ENCODE measurements around the gene TMEM203.

TMEM203 gene

DNA sequence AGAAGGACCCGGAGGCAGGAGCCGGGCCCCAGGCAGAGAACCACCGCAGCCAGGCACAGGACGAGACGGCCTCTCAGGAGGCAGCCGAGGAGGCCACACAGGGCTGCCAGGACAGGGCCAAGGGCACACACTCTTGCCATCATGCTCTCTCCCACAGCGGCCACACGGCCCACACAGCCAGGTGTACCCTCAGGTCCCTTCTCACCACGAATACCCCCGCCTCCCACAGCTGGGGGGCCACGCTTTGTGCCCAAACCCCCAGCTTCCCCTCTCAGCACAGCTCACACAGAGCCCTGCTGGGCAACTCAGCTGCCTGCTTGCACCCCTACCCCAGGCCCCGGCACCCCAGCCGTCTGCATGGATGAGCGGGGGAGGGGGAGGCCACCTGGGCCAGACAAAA lies 11.7 kb downstream of the TMEM203 start:
- DNase-seq, result no peak

DNA sequence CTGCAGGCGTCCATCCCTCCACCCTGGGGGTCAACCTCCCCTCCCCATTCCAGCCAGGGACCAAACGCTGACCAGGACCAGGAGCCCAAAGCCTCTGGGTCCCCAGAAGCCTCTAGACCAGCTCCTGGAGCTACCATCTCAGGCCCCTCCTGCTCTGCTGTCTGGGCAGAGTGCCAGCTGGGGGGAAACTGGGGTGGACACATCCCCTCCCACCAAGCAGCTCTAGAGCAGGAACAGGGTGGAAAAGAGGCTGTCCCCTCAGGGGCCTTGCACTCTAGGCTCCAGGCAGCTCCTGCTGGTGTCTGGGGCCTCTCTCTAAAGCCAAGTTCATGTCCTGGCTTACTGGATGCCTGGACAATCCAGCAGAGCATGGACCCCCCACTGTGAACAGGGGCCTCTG lies 12.6 kb downstream of the TMEM203 start:
- no peak for DNase-seq

DNA sequence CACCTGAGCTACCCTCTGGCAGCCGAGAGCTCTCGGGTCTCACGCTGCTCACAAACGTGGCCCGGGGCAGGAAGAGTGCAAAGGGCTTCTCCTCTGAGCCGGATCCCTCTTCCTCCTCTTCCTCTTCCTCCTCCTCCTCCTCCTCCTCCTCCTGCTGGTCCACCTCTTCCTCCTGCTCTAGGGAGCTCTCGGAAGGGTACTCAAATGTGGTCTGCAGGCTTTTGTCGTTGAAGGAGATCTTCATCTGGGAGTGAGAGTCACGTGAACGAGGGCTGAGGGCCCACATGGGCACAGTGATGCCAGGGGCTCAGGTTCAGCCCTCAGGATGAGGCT lies 13.0 kb downstream of the TMEM203 start:
- DNase-seq, result no peak

DNA sequence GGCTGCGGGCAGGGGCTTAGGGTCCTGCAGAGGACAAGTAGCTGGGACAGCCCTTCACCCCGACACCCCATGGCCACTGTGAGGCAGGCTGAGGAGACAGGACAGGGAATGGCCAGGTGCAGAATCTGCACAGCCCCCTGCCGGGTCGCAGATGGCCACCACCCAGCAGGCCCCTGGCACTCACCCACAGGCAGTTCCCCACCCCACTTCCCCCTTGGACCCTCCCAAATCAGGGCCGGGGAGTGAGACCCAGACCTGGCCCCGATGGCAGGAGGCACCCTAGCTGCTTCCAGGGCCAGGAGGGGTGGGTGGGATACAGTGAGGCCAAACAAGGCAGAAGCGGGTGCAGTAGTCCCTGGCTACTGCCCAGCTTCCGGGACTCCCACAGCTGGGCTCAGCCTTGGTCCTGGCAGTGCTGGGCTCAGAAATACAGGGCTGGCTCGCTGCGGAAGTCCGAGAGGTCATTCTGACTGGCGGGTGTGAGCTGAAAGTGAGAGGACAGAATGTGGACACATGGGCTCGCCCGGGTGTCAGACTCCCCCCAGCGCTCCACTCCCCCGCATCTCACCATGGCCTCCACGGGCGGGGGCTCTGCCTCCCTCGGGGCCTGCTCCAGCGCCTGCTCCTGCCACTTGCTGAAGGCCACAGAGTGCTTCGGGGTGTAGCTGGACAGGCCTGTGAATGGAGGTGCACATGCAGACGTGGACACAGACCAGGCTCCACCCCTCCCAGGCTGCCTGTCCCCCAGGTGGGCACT lies 13.6 kb downstream of the TMEM203 start:
- no peak for DNase-seq

DNA sequence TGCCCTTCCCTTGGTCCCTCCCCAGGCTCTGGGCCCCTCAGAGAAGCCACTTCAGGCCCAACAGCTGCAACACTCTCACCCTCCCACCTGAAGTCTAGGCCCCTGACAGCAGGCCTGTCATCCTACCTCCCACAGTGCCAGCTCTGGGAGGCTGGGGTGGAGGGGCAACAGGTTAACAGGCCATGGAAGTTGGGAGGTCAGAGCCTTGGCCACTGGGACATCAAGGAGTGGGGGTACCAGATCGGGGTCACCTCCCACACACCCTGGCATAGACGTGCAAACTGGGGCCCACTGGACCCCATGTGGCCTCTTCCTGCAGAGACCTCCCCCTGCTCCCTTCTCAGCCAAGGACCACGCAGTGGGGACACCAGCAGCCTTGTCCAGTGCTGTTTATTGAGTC lies 14.2 kb downstream of the TMEM203 start:
- DNase-seq, result no peak

DNA sequence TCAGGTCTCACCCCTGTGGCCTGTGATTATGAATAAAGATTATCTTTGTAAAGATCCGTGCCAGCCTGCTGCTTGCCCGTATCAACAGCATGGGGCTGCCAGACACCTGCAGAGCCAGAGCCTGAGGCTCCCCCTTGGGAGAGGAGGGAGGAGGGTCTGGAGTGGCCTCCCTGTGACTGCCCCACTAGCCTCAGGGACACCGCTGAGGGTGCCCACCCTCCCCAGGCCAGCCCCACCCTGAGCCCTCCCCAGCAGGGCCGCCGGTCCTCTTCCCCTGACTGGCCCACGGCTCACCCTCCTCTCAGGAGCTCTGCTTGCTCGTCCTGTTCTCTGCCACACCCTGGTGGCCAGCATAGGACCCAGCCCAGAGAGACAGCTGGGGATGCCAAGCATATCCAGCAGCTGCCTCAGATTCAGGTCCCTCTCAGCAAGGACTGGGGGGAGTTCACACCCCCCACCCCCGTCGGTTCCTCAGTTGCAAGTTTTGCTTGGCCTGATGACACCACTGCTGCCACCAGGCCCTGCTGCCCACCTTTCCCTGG lies 15.1 kb downstream of the TMEM203 start:
- no peak for DNase-seq

DNA sequence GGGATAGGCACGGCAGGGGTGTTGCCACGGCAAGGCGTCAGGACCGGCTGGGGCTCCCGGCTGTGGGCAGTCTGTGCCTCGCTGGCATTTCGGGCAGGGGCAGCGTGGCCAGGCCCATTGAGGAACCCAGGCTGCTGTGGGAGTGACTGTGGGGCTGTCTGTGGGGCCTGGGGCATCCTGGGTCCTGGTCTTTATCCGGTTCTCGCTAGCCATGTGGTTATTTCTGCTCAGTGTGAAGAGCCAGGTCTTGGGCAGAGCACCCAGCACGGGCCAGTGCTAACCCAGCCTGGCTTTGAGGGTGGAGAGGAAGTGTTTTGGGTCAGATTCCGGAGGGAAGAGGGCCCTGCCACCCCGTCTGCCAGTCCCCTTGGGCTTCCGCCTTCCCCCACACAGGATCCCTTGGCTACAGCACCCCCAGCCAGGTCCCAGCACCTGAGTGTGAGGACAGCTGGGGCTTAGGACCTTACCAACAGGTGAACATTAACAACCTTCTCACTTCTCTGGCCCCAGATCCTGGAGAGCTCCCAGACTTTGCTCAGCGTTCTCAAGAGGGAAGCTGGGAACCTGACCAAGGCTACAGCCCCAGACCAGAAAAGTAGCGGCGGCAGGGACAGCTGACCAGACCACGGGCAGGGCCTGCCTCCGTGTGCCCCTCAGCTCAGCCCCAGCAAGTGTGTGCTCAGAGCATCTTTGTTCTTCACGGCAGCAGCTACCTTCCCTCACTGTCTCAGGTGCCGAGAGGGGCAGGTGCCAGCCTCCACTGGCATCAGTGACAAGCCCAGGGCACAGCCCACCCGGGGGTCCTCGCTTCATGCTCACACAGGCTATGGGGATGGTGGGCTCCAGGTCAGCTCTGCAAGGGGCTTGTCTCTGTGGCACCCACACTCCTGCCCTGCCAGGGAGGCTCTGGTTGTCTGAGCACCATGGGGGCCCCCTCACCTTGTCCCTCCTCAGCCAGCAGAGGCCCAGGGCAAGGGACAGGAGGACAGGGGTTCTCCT lies 15.9 kb downstream of the TMEM203 start:
- DNase-seq, result no peak

DNA sequence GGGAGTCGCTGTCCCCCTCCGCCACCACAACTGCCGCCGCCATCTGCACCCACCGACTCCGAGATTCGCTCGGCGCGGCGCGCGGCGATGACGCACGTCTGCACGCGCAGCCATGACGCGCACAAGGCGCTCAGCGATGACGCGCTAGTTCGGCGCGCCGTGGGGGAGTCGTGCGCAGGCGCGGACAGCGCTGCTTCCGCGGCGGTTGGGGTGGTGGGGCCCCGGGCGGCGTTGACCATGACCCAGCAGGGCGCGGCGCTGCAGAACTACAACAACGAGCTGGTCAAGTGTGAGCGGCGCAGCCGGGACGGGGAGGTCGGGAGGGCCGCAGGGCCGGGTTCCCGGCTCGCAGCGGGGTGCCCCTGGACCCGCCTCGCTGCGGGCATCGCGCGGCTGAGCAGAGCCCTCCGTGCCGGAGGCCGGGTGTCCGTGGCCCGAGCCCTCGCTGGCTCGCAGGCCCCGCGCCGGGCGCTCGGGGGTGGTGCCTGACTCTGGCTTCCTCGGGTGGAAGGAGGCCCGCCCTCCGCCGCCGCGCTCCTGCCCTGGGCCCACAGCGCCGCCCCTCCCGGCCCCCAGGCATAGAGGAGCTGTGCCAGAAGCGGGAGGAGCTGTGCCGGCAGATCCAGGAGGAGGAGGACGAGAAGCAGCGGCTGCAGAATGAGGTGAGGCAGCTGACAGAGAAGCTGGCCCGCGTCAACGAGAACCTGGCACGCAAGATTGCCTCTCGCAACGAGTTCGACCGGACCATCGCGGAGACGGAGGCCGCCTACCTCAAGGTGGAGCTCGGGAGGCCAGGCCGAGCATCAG lies 16.8 kb downstream of the TMEM203 start, which contains the start of the genes ANAPC2 and SSNA1:
TSS of gene ANAPC2 (minus strand) at position 71 of the 807 bp plus-strand sequence. CDS start at position 43, 28 bp downstream.
TSS of gene SSNA1 (plus strand) at position 187 of the 807 bp plus-strand sequence. CDS start at position 238, 51 bp downstream.
- DNase-seq, result peak; percentile 94

DNA sequence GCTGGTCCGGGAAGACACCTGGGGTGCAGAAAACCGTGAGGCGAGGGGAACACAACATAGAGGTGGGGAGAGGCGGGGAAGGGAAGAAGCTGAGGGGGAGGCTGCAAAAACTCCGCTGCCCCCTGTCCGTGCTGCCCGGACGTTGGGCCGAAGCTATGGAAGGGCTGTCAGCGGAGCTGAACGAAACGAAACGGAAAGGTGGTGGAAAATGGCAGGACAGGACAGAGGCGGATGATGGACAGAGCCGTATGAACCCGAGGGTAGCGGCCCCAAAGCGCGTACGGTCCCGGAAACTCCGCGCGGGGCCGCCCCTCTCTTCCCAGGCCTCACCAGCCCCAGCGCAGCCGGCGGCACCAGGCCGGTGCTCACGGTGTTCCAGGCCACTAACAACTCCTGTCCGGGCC lies 17.4 kb downstream of the TMEM203 start:
- no peak for DNase-seq

DNA sequence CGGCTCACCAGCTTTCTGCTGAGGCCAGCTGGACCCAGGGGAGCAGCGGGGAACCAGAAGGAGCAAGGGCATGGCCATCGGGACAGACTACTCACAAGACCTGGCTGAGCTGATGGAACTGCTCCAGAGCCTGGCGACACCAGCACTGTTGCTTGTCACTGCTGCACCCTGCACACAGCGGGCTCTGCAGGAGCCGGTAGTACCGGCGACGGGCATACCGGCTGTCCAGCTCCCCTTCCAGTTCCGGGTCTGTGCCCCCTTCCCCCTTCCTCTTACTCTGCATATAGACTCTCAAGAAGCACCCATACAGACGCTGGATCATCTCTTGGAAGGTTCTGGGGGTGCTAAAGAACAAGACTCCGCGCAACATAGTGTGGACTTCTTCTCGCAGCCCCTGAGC lies 18.1 kb downstream of the TMEM203 start:
- no peak for DNase-seq

DNA sequence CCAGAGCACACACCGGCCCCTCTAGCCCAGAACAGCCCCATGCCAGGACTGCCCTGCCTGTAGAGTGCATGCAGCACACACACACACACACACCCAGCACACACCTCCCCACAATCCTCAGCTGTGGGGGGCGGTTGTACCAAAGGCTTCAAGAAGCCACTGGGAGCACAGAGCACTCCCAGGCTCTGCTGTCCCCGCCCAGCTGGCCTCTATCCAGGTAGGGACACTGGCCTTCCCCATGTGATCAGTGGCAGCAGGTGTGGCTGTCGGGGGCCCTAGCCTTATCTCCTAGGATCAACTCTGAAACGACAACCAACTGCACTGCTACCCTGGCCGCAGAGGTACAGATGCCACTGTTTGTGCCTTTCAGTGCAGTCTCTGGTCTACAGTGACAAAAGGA lies 19.1 kb downstream of the TMEM203 start:
- no peak for DNase-seq

DNA sequence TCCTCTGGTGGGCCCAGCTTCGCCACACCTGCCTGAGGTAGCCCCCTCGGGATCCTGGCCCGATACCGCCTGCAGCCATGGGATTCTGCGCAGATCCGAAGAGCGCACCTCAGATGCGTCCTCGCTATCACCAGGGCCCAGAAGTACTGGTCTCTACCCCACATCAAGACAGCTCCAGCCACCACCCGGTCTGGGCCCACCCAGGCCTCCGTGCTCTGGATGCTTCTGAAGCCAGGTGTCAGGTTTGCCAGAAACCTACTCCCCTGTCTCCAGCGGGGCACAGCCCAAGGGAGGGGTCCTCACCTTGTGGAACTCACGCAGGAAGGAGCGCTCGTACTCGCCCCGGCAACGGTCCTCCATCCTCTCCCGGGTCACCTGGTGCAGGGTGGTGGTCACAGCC lies 19.5 kb downstream of the TMEM203 start:
- DNase-seq, result no peak

DNA sequence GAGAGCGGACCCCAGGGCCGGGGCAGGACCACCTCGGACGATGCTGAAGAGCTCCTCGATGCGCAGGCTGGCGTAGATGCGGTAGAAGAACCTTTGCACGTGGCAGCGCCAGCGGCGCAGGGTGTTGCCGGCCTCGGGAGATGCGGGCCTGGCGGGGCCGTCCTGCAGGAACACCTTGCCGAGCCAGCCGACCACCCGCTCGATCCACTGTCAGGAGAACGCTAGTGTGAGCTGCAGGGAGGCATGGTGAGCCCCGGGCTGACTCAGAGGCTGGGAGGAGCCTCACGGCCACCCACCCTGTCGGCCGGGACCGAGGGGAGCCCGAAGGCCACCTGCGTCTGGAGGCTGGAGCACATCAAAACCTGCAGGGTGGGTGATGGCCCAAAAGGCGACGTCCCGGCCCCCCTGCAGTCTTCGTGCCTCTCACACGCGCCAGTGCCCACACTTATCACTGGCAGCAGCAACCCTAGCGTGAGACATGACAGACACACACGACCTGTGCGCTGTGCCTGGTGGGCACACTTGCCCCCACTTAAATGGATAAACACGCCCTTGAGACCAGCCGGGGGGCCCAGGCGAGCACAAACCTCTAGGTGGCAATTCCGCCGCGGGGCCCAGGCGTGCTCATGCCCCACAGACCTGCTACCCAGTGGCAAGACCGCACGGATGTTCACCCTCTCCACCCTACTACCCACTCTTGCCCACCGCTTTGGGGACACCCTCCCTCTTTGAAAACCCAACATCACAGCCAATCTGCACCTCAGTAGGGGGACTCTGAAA lies 20.4 kb downstream of the TMEM203 start:
- DNase-seq, result no peak

DNA sequence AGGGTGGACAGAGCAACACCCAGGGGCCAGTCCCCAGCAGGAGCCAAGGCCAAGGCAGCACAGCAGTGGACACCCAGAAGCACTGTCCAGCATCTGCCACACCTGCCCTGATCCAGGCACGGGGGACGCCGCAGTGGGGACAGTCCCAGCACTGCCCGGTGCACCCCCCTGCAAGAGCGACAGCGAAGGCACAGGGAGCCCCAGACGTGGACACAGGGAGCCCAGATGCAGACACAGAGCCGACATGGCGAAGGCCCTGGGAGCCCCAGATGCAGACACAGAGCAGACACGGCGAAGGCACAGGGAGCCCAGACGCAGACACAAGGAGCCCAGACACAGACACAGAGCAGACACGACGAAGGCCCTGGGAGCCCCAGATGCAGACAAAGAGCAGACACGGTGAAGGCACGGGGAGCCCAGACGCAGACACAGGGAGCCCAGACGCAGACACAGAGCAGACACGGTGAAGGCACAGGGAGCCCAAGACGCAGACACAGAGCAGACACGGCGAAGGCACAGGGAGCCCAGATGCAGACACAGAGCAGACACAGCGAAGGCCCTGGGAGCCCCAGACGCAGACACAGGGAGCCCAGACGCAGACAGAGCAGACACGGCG lies 21.4 kb downstream of the TMEM203 start:
- DNase-seq, result no peak

DNA sequence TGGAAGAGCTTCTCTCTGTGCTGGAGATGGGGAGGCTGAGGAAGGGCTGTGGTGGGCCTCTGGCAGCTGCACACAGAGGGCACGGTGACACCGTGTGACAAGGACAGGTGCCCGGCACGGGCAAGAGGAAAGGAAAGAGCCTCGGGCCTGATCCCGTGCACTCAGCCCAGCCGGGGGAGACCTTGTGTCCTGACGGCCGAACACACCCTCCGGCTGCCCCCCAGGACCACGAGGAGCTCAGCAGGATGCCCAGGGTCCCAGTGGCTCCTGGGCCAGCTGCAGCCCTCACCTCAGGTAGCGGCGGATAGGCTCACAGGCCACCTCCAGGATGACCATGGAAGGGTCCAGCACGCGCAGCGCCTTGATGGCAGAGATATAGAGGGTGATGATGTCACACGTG lies 22.6 kb downstream of the TMEM203 start:
- DNase-seq, result no peak

DNA sequence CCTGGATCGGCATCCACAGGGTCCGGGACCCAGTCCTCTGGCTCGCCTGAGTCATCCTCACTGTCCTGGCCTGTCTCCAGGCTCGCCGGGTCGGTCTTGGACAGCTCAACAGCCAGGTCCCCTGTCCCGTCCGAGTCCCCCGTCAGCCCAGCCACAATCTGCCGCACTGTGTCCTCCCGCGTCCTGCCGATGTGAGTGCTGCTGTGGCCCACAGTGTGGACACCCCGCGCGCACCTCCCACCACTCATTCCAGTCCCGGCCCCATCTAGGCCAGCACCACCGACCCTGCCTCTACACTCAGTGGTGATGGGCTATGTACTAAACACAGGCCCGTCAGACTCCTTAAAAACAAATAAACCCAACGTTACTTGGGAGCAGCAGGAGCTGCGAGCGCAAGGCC lies 23.8 kb downstream of the TMEM203 start:
- no peak for DNase-seq

DNA sequence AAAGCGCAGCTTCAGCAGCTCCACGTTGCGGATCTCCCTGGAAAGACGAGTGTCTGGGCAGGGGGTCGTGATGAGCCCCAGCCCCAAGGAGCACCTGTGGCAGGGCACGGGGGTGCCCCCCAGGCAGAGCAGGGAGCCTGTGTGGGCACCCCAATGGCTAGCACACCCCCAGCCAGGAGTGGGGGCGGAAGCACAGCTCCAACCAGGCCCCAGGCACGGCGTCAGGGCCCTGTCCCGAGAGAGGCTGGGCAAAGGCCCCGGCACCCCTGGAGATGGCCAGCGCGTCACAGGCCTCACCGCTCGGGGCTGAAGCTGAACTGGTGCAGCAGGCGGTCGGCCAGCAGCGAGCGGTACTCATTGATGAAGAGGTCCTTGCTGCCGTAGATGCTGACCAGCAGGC lies 25.0 kb downstream of the TMEM203 start:
- no peak for DNase-seq

DNA sequence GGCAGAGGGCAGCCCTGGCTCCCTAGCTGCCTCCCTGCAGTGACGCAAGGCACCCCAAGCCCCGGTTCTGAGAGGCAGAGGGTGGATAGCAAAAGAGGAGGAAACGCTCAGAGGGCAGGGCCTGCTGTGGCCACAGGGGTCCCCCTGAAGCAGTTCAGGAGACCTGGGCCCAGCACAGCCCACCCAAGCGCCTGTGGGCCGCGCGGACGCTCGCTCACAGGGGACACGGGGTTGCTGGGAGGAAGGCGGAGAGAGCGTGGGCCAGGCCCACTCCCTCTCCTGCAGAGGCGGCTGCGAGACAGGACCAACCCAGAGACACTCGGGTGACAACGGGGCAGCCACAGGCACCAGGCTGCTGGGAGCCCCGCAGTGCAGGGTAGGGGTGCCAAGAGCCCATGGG lies 25.7 kb downstream of the TMEM203 start:
- no peak for DNase-seq

DNA sequence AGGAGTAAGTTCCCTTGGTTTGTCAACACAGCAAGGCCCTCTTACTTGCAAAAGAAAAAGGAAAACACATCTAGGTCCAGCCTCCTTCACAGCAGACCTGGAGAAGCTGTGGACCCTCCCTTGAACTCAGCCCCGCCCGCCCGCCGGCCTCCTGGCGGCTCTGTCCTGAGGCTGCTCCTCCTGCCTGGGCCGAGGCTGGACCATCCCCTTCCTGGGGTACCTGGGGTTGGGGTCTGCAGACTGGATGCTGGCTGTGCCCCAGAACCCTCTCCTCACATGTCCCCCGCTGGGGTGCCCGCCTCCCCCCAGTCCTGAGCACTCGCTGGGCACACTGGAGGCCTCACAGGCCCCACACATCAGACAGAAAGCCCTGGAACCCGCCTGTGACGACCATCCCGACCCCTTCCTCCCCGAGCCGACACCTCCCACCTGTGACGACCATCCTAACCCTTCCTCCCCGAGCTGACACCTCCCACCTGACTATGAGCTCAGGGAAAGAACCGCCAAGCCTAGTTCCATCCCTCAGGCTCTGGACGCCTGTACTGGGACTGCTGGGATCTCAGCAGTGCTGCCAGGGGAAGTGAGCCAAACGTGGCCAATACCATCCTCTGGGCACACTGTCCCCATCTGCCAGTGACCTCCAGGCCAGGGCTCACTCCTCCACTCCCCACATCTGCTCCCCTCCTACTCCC lies 26.4 kb downstream of the TMEM203 start:
- DNase-seq, result no peak

DNA sequence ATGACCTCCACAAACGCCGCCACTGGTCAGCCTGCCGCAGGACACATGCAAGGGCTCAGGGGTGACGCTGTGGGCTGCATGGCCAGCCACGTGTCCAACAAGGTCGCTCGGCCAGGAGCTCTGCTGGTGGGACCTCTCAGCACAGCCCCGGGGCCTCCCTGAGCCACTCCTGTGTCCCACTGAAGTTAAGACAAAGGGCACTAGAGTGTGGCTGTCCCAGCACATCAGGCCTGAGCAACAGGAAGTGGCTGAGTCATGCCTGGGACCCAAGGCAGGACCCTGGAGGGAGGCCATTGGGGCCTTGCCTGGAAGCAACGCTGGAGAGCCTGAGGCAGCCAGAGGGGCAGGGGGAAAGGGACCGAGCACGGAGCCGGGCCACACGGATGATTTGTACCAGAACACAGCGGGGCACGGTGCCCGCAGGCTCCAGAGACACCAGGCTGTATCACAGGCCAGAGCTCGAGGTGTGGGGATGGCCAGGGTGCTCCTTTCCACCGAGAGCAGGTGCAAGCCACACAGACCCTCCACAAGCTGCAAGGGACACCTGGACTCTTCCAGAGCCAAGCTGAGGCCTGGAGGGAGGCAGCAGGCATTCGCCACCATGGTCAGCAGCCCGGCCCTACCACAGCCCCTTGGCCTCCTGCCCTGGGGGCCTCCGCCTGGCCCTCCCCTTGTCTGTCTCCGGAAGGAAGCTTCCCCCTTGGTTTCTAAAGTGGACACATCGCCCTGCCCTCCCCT lies 27.1 kb downstream of the TMEM203 start:
- DNase-seq, result no peak
